Colon (tissue), 2 donors: ENCODE results near the gene SLC23A2.

Experiments
- FAIRE-seq: peaks from 2 replicates; lab custom pipeline; 2012; peaks lifted over from hg19 to GRCh38; lab: Jason Lieb, UNC
- donor health status: control.
- donor health status: control.

SLC23A2 gene

GRCh38 chr20:4966826-4967751 lies 34.2 kb downstream of the SLC23A2 start:
- no peak for FAIRE-seq

- no peak for FAIRE-seq
Measured at GRCh38 chr20:4962241-4962855, 39.0 kb downstream of the SLC23A2 start.

DNA sequence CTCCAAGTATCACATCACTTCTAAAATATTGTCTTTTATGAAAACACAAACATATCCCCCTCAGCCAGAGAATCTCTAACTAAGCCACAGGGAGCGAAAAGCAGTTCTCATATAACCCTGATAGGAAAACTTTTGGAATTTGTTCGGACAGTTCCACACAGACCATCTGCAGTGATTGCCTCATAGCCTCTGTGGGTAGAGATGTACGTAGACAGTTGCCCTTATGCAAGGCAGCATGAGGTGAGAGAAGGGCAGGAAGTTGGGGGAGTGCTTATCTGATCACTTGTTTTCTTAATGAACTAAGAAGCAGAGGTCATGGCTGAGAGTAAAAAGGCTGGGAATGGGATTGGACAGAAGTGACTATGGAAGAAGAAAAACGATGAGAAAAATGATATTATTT lies 39.6 kb downstream of the SLC23A2 start:
- FAIRE-seq: no peak

GRCh38 chr20:4959592-4959991 lies 41.7 kb downstream of the SLC23A2 start:
- no peak for FAIRE-seq

GRCh38 chr20:4957939-4958362 lies 43.4 kb downstream of the SLC23A2 start:
- FAIRE-seq: no peak

DNA sequence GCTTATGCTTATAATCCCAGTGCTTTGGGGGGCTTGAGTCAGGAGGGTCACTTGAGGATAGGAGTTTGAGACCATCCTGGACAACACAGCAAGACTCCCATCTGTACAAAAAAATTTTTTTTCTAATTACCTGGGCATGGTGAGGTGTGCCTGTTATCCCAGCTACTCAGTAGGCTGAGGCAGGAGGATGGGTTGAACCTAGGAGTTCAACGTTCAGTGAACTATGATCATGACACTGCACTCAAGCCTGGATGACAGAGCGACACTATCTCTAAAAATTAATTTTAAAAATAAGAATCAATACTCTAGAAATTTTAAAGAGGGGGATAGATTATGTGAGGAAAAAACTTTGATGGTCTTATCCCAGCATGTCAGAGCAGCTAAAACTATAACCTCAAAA lies 44.1 kb downstream of the SLC23A2 start:
- FAIRE-seq: no peak

GRCh38 chr20:4956200-4956810 lies 45.0 kb downstream of the SLC23A2 start:
- no peak for FAIRE-seq

- FAIRE-seq: no peak
Measured at GRCh38 chr20:4953881-4954280, 47.4 kb downstream of the SLC23A2 start.

- no peak for FAIRE-seq
Measured at GRCh38 chr20:4952229-4952628, 49.1 kb downstream of the SLC23A2 start.

GRCh38 chr20:4951299-4951698 lies 50.0 kb downstream of the SLC23A2 start:
- FAIRE-seq: no peak

- FAIRE-seq: no peak
Measured at GRCh38 chr20:4950841-4951240, 50.5 kb downstream of the SLC23A2 start.

- no peak for FAIRE-seq
Measured at GRCh38 chr20:4950437-4950836, 50.9 kb downstream of the SLC23A2 start.

DNA sequence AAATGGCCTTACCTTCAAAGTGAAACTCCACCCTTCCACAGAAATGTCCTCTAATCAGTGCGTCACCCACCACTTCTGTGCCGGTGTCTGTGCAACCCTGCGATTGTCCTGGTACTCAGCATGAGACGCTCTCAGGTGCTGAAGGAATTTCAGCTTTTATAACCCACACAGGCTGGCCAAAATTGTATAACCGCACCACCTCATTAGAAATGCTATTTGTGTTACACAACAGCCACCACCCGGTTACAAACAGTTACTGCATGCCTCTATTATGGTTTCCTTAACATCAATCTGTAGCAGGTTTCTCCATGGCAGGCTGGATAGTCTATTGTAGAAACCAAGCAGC lies 51.5 kb downstream of the SLC23A2 start:
- FAIRE-seq: no peak

- FAIRE-seq: no peak
Measured at GRCh38 chr20:4947817-4948559, 53.3 kb downstream of the SLC23A2 start.

GRCh38 chr20:4946986-4947385 lies 54.3 kb downstream of the SLC23A2 start:
- no peak for FAIRE-seq

DNA sequence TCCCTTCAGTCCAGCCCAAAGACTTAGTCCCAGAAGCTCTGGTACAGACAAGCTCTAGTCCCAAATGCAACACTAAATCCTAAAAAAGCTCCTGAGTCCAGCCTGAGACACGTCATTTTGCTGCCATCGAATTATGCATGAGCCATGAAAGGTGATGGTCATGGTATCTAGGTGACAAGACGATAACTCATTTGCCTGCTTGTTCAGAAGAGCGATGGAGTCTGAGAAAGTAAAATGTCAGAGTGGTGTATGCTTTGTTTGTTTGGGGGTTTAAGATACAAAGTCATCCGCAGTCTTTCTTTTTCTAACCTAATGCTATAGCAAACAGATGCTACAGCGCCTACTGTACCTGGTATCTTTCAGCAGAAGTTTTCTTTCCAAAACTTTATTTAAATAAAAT lies 54.7 kb downstream of the SLC23A2 start:
- FAIRE-seq: no peak

GRCh38 chr20:4944518-4945313 lies 56.6 kb downstream of the SLC23A2 start:
- FAIRE-seq: no peak

- no peak for FAIRE-seq
Measured at GRCh38 chr20:4942331-4942730, 59.0 kb downstream of the SLC23A2 start.

- no peak for FAIRE-seq
Measured at GRCh38 chr20:4937407-4938319, 63.6 kb downstream of the SLC23A2 start.

GRCh38 chr20:4936851-4937406 lies 64.4 kb downstream of the SLC23A2 start:
- FAIRE-seq: no peak
